GM11168 (cell line): ENCODE data around the gene KIAA0825.

Experiments
- in situ Hi-C: fragments of 300-500 bp; cut with MboI; formaldehyde crosslinking; loops from one replicate; pipeline ENCODE4 v1.12.0; 2022; ENCODE audit warnings: low sequenced_read_pairs; ENCODE audit not compliant: unreplicated experiment

Gene KIAA0825

DNA sequence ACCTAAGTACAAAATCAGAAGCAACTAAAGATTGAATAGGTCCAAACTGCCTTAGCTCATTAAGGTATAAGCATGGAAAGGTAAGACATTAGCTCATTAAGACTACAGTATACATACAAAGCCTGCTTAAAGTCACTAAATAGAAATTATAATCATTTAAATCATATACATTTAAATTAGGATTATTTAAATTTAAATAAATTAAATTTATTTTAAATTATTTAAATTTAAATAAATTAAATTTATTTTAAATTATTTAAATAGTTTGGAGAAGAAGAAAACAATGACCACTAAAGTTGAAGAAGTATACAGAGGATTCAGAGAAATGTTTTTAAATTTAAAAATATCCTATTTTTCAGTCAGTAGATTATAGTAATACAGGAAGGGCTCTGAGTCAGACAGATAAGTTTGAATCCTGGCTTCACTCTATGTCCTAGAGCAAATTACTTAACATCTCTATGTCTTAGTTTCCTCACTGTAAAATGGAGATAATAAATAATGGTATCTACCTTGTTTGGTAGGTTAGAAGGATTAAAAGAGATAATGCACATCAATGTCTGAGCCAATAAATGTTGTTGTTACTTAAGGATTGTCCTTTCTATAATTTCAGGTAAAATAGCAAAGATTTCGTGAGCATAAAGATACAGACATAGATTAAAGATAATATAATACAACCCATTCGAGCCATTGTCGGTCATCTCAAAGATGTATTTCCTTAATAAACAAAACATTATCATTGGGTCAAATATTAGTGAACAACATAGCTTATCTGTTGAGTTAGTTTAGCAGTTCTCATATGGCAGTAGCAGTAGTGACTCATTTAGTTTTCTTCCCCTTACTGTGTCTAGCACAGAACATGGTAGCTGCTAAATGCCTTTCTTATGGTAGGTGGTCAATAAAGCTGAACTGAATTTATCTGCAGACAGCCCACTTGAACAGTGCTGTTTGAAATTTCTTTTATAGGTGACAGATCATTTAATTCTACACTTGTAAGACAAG lies 100.6 kb downstream of the KIAA0825 start:
- in situ Hi-C loops: no loop called here

DNA sequence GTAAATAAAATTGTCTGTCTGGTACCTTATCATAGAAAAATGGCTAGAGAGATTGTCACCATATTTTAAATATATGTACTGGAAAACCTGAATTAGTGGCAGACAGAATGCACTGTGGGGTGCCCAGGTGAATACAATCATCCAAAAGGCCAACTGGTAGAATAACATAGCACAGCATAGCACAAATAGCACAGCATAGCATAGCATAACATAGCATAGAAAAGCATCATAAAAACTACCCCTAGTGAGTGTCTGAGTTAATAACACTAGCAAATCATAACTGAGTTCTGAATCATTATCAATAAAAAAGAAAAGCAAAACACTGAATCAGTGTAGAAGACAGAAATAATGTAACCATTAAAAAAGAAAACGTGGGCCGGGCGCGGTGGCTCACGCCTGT lies 102.3 kb downstream of the KIAA0825 start:
- in situ Hi-C loops: no loop called here

DNA sequence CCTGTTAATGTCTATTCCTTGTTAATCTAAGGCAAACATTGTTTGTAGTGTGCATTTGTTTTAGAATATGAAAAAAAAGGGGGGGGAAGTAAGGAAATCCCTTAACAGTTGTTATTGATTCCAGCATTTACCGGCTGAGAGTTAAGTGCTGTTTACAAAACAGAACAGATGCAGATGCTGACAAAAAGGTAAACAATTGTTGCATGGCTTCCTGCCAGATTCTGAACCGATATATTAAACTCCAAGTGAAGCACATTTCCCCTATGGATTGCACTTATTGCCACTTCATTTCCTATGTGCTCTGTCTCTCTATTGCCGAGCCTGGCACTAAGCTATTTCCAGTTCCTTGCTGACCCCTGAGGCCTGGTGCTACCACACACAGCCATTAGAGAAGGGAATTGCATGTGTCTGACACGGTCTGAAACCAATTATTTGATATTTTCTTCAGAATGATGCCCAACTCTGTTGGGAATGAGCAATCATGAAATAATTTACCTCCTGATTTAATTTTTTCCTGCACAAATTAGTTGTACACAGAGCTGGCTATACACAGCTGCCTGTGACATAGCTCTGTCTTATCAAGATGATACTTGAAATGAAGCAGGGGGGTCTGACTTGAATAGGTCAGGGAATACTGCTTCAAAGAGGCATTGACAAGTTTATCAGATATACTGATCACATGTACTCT lies 109.8 kb downstream of the KIAA0825 start:
- in situ Hi-C loops: no loop called here

DNA sequence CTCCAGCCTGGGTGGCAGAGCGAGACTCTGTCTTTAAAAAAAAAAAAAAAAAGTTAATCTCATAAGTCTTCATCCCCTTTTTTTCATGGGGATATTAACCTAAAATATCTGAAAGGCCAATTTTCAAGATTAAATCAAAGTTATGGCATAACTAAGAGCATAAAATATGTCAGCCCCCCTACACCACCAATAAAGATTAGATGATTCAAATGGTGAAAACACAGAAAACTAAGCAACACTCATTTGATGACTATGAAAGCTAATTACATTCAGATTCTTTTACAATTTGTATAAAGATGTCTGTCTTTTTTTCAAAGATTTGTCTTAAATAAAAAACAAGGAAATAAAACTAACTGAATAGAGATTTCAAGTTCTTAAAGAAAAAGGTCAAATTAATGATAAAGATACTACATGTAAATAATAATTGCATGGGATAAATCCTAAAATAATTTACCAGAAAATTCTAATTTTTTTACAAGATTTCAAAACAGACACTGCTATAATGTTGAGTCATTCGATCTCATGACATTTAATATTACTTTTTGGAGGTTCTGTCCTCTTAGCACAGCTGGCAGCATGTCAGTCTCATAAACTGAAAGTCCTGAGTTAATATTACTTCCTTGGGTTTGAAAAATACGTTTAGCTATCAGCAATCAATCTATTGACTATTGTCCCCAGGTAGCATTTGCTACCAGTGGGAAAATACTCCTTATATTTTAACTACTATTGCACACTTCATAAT lies 112.9 kb downstream of the KIAA0825 start:
- in situ Hi-C loops: no loop called here

DNA sequence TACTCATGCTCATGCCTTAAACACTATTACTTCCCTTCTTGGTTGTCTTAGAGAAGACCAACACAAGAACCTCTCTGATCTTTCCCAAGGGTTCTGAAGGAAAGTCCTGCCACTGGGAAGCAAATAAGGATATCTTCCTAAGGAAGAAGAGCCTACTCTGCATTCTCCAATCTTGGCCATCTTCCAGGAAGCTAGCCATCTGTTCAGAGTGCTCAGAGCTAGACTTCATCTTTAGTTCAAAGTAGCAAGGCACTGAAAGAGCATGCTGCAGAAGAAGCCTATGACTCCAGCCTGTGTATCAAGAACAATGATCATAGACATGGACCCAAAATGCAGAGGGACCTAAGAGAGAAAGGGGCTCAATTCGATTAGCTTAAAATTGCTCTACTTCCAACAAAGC lies 114.7 kb downstream of the KIAA0825 start:
- in situ Hi-C loops: no loop called here

DNA sequence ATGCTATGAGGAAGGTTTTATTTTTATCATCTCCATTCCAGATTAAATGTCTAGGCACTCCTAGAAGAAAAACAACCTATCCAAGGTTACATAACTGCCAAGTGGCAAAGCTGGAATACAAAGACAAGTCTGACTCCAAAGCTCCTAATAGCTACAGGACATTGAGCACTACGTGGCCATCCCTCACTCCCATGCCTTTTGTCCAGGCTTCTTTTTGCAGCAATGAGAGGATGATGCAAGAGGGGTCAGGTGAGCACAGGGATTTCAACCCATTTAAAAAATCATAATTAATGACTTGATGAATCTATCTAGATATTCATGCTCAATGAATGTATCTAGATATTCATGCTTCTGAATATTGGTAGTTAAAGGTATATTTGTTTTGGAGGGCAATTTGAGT lies 117.0 kb downstream of the KIAA0825 start:
- in situ Hi-C loops: no loop called here

DNA sequence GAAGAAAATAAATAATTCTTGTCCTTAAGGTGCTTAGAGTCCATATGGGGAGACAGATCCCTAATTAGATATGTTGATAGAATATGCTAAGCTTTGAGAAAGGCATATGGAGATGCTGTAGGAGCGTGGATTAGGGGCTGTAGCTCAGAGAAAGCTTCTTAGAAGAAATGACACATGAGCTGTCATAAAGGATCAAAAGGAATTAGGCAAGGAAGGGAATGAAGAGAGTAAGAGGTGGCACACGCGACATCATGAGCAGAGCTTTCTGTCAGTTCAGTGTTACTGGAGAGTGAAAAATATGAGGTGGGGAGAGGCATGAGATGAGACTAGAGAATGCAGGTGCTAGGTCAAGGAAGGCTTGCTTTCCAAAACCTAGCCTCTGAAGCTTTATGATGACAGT lies 118.6 kb downstream of the KIAA0825 start:
- in situ Hi-C loops: no loop called here

DNA sequence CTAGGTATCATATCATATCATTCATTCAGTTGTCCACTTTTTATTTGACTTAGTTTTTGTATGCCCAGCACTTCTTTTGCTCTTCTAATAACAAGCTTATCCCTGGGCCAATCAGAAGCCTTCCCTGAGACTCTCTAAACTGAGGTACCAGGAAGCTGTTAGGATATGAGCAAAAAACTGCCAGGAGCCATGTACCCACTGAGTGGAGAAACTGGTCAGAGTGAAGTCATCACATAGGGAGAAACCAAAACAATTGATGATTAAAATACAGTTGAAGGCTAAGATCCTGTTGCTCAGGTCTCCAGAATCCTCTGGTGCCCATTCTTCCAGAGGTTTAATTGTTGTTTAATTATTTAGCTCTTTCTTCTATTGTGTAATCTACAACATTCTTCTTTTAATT lies 120.2 kb downstream of the KIAA0825 start:
- in situ Hi-C loops: no loop called here

DNA sequence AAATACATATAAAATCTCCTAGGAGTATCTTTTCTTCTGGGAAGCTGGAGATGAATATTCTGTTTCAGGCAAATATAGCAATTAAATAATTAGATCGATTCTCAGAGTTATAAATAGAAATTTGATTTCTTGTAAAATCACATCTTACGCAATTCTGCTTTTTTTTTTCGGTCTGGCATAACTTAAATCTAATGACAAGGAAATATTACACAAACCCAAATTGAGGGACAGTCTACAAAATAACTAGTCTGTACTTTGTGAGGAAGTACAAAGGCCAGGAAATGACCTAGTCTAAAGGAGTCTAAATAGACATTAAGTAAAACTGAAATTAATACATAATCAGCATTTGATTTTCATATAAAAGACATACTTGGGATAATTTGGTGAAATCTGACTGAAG lies 133.3 kb downstream of the KIAA0825 start:
- in situ Hi-C loops: no loop called here

DNA sequence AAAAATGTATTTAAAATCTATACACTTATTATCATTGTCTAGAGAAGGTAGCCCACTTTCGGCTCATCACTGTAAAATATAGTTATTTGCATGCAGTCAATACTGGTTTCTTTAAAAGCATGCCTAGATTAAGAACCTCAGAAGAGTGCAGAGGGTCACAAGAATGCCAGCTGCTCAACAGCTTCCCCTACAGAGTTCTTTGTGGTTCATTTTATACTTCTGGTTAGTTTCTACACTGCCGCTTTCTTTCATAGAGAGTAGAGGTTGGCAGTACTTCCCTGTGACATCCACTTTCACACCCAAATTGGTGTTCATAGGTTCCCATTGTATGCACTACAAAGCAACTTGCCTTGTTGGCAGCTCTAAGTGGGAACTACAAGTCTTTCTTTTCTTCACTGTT lies 137.3 kb downstream of the KIAA0825 start:
- in situ Hi-C loops: no loop called here

DNA sequence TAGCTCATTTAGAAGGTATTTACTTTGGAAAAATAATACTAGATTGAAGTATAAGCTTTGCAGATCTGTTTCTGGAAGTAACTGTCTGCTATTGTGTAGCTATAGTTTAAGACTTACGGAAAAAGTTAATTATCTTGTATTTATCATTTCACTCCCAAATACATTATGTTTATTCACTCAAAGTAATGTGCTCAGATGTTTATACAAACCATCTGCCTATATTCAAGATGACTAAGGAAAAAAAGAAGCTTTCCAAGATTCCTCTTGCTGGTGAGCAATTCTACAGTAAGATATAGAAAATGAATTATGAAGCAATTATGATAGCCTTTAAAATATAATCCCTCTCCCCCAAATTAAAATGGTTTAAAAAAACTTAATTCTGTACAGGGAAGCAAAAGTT lies 137.9 kb downstream of the KIAA0825 start:
- in situ Hi-C loops: no loop called here

DNA sequence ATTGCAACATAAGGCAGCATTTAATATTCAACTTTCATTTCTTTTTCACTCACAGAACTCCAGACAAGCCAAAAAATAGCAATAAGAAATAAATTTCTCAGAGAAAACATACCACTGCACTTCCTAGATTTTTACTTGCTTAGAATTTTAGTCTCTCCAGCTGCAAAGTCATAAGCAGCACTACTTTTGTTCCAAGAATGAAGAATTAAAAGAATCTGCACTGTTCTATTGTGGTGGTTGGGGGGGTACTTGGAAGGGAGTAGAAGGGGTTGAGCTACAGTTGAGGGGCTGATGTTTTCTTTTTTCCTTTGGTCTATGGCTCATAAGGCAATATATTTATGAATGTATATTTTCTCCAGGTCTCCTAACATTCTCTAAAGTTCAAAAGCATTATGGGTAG lies 144.5 kb downstream of the KIAA0825 start:
- in situ Hi-C loops: no loop called here

DNA sequence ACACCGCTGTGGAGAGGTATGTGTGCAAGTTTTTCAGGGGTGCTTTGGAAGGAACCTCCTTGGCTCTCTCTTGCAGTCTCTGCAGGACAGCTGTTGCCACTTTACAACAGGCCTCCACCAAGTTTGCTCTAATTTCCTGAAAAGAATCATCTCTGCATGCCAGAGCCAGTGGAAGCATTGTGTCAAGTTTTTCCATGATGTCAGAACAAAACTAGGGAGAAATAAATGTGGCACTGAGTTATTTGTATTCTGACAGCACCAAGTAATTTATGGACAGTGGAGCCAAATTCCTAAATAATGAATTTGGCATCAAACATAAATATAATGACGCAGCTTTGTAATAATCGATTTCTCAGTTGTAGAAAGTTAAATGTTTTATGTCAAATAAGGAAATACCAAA lies 146.9 kb downstream of the KIAA0825 start:
- in situ Hi-C loops: no loop called here

DNA sequence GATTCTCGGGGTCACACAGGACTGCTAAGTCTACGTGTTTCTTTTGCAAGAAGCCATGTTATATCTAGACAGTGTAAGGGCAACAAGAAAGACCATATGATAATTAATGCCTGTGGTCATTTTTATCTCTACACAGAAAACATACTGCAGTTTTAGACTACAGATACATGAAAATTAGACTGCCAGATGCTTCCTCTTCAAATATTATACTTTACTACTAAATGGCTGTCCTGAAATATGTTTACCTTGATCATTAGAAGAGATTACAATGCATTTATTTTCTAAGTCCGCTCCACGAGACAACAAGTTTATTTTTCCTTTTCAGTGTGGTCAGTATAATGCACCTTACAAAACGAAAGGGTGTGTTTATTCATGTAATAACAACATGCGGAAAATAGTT lies 147.6 kb downstream of the KIAA0825 start:
- in situ Hi-C loops: no loop called here

DNA sequence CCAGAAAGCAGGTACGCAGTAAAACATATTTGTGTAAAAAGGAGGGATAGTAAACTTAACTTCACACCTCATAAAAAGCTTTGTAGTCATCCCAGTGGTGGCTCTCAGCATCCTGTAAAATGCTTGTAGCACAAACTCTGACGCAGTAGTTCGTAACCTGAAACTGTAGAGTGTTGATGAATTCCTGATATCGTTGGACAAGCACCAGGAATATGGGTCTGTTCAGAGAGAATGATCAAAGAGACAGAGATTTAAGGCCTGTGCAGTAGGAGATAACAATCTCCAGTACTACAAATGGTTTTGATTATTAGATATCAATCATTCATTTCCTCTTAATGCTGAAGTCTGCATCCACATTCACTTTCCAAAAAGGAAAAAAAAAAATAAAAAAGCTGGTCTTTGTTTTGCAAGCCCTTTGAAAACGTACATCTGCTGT lies 148.5 kb downstream of the KIAA0825 start:
- in situ Hi-C loops: no loop called here

DNA sequence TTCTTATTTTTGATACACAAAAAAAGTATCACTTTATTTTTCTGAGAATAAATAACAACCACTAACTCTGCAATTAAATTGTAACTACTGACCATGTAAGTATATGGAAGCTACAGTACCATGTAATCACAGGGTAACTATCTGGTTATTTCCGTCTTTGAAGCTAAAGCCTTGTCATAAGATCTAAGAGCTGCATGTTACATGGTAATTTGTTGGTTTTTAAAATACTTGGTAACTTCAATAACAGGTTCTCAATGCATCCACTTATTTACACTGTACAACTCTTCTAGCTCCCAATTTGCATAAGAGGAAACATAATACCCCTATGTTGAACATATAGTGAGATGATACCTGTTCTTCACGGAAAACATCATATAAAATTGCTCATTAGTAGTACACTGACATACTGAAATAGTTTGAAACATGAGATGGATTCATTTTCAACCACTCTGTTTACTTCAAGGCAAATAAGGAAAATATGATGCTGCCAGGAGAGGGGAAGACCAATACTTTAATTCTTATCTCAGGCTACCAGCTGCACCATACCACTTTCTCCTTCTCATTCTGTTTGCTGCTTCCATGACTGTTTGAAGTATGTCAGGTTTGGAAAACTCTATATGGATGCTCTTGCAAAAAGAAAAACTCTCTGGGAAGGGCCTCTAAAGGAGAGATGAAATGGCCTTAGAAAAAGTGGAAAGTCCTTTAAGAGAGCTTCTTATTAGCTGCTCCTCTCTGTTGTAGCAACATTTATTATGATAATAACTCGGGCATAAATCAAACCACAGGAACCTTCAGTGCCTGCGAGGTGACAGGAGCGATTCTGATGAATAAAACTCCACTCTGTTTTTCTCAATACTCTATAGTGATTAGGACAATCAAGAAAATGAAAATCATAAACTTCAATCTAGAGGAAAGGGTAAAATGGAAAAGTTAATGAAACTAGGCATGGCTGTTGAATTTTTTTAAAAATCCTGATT lies 150.2 kb downstream of the KIAA0825 start:
- in situ Hi-C loops: no loop called here

DNA sequence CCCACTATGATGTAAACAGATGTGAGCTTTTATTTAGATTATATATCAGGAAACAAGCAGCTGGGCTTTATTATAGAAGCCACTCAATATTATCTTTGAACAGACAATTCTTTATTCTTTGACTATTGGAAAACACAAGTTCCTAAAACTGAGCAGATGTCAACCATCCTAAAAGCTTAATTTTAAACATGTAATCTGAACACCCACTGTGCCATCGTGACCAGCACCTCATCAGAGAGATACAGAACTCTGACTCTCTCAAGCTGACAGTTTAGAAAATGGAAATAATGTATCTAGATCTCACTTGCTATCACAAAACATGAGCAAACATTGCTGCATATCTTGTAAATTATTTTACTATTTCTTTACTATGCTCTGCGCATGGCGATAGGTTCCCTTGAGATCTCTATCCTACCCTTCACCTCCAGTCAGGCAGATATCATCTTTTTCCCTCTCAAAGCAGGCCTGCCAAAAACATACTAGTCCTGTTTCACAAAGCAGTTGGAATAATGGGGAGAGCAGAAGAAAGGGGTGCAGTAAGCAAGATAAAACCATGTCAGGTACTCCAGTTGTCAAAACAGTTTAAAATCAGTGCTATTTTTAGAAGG lies 151.0 kb downstream of the KIAA0825 start:
- in situ Hi-C loops: no loop called here

DNA sequence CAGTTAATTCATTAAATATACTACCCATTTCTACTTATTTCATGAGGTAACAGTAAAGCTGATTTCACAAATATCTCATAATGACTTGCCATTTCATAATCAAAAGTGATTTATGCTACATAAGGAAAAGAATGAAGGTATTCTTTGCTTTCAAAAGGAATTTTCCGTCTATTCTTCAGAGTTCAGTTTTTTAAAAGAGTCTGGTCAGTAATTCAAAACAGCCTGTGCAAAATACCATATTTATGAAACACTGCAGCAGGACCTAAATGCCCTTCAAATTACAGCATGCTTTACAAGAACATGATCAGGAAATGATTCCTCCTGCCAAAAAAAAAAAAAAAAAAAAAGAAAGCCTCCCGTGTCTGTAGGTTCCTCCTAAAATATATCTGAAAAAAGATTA lies 154.7 kb downstream of the KIAA0825 start:
- in situ Hi-C loops: no loop called here

DNA sequence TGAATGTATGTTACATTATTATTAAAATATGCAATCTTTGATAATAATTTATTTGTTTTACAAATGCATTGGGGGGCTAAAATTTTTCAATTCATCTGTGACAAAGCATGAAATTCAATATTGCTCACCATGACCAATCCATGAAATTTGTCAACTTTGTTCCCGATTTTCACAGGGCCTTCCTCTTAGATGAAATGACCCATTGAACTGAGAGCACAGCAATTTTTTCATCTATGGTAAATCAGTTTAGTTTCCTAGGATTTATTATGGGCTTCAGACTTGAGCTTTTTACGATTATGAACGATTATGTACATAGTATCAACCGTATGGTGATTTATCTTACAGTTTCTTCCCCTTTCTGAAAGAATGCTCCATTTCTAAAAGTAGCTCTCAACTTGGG lies 157.3 kb downstream of the KIAA0825 start:
- in situ Hi-C loops: no loop called here
